ENCODE measurements around the gene ZNF75A. TPM values are rescaled to one million over a fixed set of nuclear protein-coding genes. Genes with fewer than 3 reads are reported as not detected.

Gene ZNF75A
- total and polyA plus RNA-seq, 2 of the 4 experiments (the other 2 are of a cell fraction), result 14.6 to 15.4 TPM

- Histone ChIP-seq H2BK20ac (ENCODE audit: low read depth, low read length) (no peak within 1 kb of the TSS), H3K23ac (ENCODE audit: low read depth, low read length) (no peak within 1 kb of the TSS), H3K18ac (ENCODE audit: low read depth, low read length) (no peak within 1 kb of the TSS), H4K5ac (ENCODE audit: low read depth, low read length) (no peak within 1 kb of the TSS), H3K9me1 (ENCODE audit: insufficient read depth, low read length) (no peaks in the 10 kb centered on the region), H3K9me3 (ENCODE audit: control insufficient read depth, insufficient read depth, low read length) (peaks cover 5% of the 10 kb centered on the region; the same call in 1 of the 2 replicates), H3K4ac (ENCODE audit: low read depth, low read length) (no peak within 1 kb of the TSS), H2BK5ac (ENCODE audit: low read depth, low read length, poor library complexity, severe bottlenecking) (no peak within 1 kb of the TSS), H3K56ac (ENCODE audit: extremely low read depth, insufficient read depth, low read length) (no peak within 1 kb of the TSS), H3K27ac (ENCODE audit: insufficient read depth, low read length) (no peak within 1 kb of the TSS), H2BK120ac (ENCODE audit: low read depth, low read length) (no peak within 1 kb of the TSS), H4K8ac (ENCODE audit: low read depth in 2 of 2, low read length in 2 of 2) (no peak within 1 kb of the TSS), H4K91ac (ENCODE audit: insufficient read depth, low read depth, low read length) (no peak within 1 kb of the TSS), H2AK9ac (replicated peaks; ENCODE audit: low read depth, low read length, poor library complexity) (no peak within 1 kb of the TSS), H2AK5ac (ENCODE audit: low read depth, low read length) (no peak within 1 kb of the TSS), H3K36me3 (ENCODE audit: control insufficient read depth, insufficient read depth, low read length) (no peaks in the 10 kb centered on the region), H3K9ac (ENCODE audit: low read depth, low read length) (no peak within 1 kb of the TSS), H3K4me3 (ENCODE audit: insufficient read depth, low read depth, low read length) (no peak within 1 kb of the TSS), H3K27me3 (ENCODE audit: control insufficient read depth, insufficient read depth, low read length) (no peaks in the 10 kb centered on the region; the same call in 1 of the 2 replicates), H3K4me2 (ENCODE audit: low read depth, low read length) (no peak within 1 kb of the TSS), H3K14ac (replicated peaks; ENCODE audit: low read depth, low read length) (no peak within 1 kb of the TSS), H4K20me1 (ENCODE audit: insufficient read depth, low read length) (no peaks in the 10 kb centered on the region), H3K79me1 (ENCODE audit: low read depth in 1 of 2, low read length in 2 of 2) (no peaks in the 10 kb centered on the region), H2BK15ac (ENCODE audit: low read depth, low read length) (no peak within 1 kb of the TSS), H2AFZ (replicated peaks; ENCODE audit: low read length, poor library complexity) (peak within 1 kb of the TSS; percentile 4), H3K4me1 (ENCODE audit: control insufficient read depth, insufficient read depth, low read length) (no peaks in the 10 kb centered on the region)
- TF ChIP-seq MXI1 (IDR thresholded peaks at IDR 0.05; ENCODE audit: borderline replicate concordance, low read depth, low read length) (no peak), CEBPB (IDR thresholded peaks at IDR 0.05; ENCODE audit: low read depth, low read length) (no peak), USF2 (IDR thresholded peaks at IDR 0.05; ENCODE audit: low read depth, low read length) (no peak), RCOR1 (IDR thresholded peaks at IDR 0.05; ENCODE audit: insufficient replicate concordance, low read length) (no peak), SMC3 (IDR thresholded peaks at IDR 0.05; ENCODE audit: low read depth, low read length) (no peak), CHD1 (IDR thresholded peaks at IDR 0.05; ENCODE audit: low read depth, low read length) (no peak), ELK1 (IDR thresholded peaks at IDR 0.05; ENCODE audit: borderline replicate concordance, low read depth, low read length) (no peak), BHLHE40 (IDR thresholded peaks at IDR 0.05; ENCODE audit: low read depth, low read length) (no peak), RFX5 (IDR thresholded peaks at IDR 0.05; ENCODE audit: low read depth, low read length) (no peak), FOS (IDR thresholded peaks at IDR 0.05; ENCODE audit: low read depth, low read length) (no peak), RAD21 (IDR thresholded peaks at IDR 0.05; ENCODE audit: low read length) (no peak), NFE2L2 (IDR thresholded peaks at IDR 0.05; ENCODE audit: low read depth, low read length) (no peak), MAZ (IDR thresholded peaks at IDR 0.05; ENCODE audit: borderline replicate concordance, low read depth, low read length) (no peak), MAFK (IDR thresholded peaks at IDR 0.05; ENCODE audit: low read depth, low read length) (no peak)
- TF ChIP-seq, protein P1, sequence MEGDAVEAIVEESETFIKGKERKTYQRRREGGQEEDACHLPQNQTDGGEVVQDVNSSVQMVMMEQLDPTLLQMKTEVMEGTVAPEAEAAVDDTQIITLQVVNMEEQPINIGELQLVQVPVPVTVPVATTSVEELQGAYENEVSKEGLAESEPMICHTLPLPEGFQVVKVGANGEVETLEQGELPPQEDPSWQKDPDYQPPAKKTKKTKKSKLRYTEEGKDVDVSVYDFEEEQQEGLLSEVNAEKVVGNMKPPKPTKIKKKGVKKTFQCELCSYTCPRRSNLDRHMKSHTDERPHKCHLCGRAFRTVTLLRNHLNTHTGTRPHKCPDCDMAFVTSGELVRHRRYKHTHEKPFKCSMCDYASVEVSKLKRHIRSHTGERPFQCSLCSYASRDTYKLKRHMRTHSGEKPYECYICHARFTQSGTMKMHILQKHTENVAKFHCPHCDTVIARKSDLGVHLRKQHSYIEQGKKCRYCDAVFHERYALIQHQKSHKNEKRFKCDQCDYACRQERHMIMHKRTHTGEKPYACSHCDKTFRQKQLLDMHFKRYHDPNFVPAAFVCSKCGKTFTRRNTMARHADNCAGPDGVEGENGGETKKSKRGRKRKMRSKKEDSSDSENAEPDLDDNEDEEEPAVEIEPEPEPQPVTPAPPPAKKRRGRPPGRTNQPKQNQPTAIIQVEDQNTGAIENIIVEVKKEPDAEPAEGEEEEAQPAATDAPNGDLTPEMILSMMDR (conservative IDR thresholded peaks at IDR 0.05; ENCODE audit: low read depth, low read length), result no peak
- no peak for ATAC-seq (ENCODE audit: low read depth)
- in situ Hi-C loops (cut with MboI; ENCODE audit: low sequenced_read_pairs) (no loop called here), intact Hi-C loops (cut with micrococcal nuclease) (no loop called here), dilution Hi-C loops (cut with HindIII; ENCODE audit: low sequenced_read_pairs, unreplicated experiment) (no loop called here)
- CTCF ChIA-PET, result no interaction called here
- no CpG with 5 or more reads among the region's 3 CpGs for WGBS, 2 experiments (ENCODE audit: extremely low coverage in 2 of 2, insufficient read length in 1 of 2)
- POLR2A ChIA-PET (ENCODE audit: unreplicated experiment), result no interaction called here
- DNase-seq, result no peak
- no TSS peak for BruUV-seq (replicated peaks)
These were observed 50.3 kb downstream of the ZNF75A start, which contains the start of gene OR2C1 for GRCh38 chr16:3355589-3355988. Gene OR2C1, plus strand, starts transcription at chr16:3355889. Its CDS starts 52 bp downstream, at chr16:3355941.

Measured in IMR-90 (cell line).